Activated effector memory CD4-positive, alpha-beta T cell treated with anti-CD3 and anti-CD28 coated beads, Interleukin-2, amount 50 U/mL, for 16 hours (primary cell): ENCODE measurements around the gene CNGB1.
A peak's percentile ranks its signal among the peaks of the same experiment; 100 is the strongest.

Experiments used
- DNase-seq: peaks from one replicate; pipeline ENCODE4 v3.0.0-alpha.2; 2020

CNGB1 gene

GRCh38 chr16:57970970-57971369 is at the start of gene CNGB1:
CNGB1 (minus strand) TSS chr16:57971128; CDS start chr16:57967286, 3,842 bp downstream.
- no peak for DNase-seq

DNA sequence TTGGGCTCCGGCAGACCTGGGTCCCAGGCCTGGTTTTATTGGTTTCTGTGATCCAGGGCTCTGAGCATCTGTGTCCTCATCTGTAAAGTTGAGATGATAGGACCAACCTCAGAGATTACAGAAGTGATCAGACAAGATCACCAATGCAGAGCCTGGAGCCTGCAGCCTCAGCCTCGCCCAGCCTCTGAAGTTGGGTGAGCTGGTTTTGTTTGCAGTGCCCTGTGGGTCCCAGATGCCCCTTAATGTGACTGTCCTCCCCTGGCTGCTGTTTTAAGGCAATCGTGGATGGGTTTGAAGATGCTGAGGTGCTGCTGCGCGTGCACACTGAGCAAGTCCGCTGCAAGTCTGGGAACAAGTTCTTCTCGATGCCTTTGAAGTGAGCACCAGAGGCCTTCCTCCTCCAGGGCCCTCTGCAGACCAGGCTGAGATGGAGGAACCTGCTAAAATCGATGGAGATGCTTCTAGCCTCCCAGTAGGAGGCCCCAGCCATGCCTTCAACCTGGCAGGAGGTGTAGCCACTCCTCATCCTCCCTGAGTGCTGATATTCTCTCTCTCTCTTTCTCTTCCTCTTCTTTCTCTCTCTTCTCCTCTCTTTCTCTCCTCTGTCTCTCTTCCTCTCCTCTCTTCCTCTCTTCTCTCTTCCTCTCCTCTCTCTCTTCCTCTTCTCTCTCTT is 49.1 kb upstream of the CNGB1 start:
- DNase-seq = no peak

DNA sequence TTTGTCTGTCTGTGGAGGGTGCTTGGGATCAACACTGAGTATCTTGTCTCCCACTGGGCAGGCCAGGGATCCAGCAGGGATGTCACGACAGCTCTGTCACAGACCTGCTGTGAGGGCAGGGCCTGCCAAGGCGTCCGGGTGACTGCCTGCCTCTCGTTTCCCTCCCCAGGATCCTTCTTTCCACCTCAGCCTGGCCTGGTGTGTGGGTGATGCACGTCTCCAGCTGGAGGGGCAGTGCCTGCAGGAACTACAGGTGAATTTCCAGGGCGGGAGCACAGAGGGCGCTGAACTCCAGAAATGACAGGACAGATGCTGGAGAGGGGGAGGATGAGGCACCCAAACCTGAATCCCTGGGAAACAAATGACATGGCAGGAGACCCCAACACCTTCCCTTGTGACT is 47.9 kb upstream of the CNGB1 start:
- no peak for DNase-seq

- DNase-seq = no peak
Observed at GRCh38 chr16:58016840-58017446, 46.0 kb upstream of the CNGB1 start.

GRCh38 chr16:58013201-58013956 is 42.5 kb upstream of the CNGB1 start:
- DNase-seq = no peak

- no peak for DNase-seq
Observed at GRCh38 chr16:58012481-58012880, 41.6 kb upstream of the CNGB1 start.

DNA sequence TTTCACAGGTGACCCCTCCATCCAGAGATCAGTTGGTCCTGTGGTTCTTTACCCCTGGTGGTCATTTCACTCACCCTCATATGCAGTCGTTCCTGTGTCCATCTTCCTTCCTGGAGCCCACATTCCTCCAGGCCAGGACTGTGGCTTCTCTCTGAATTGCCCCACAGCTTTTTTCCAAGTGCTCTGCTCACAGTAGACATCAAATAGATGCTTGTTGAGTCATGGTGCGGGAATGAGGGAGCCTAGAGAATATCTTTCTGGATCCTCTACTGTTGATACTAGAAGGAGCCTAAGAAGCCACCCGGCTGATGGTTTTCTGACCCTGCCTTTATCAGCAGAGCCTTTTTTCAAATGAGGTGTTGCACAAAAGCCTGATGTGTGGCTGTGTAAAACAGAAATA is 40.7 kb upstream of the CNGB1 start:
- no peak for DNase-seq

DNA sequence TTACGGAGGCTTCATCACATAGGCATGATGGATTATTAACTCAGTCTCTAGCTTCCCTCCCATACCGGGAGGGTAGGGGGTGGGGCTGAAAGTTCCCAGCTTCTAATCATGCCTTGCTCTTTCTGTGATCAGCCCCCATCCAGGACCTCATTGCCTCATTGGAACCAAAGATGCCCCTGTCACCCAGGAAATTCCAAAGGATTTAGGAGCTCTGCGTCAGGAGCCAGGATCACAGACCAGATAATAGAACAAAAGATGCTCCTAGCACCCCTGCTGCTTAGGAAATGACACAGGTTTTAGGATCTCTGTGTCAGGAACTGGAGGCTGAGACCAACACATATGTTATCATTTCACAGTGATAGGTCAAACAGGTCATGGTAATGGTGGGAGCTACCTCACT is 40.0 kb upstream of the CNGB1 start:
- no peak for DNase-seq

DNA sequence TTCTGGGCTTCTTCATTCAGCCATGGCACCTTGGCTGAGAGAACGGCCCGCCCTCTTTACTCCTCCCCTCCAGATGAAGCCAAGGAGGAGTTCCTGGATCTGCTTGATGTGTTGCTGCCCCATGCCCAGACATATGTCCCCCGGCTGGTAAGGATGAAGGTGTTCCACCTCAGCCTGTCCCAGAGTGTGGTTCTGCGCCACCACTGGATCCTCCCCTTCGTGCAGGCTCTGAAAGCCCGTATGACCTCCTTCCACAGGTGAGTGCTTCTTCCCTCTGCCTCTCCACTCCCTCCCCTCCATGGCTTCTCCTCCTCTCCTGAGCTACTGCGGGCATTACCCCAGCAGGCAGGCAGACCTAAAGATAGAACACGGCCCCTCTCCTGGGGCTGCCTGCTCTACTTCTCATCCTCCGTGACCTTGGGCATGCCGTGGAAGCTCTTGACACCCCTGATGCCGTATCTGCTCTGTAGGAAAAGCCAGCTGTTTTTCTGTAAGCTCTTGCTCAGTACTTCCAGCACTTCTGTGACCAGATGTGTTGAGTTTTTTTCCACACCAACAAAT is 39.0 kb upstream of the CNGB1 start:
- no peak for DNase-seq

GRCh38 chr16:58004736-58005135 is 33.8 kb upstream of the CNGB1 start:
- DNase-seq = peak; percentile 44

- peak; percentile 36 for DNase-seq
Observed at GRCh38 chr16:58002936-58003335, 32.0 kb upstream of the CNGB1 start.

DNA sequence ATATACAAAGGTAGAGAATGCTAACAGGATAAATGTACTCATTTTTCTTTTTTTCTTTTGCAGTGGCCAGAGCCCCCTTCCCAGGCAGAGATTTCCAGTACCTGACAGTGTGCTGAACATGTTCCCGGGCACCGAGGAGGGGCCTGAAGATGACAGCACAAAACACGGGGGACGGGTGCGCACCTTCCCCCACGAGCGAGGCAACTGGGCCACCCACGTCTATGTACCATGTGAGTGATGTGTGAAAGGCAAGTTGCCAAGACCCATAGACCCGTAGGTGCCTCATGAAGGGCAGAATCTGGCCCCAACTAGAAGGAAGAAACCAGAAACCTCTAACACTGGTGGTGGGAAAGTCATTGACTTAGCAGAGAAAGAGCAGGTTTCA is 31.5 kb upstream of the CNGB1 start:
- peak; percentile 30 for DNase-seq

GRCh38 chr16:58001781-58002415 is 31.0 kb upstream of the CNGB1 start:
- no peak for DNase-seq

- DNase-seq = peak; percentile 95
Observed at GRCh38 chr16:58000706-58001676, 30.1 kb upstream of the CNGB1 start, which contains the start of gene USB1. USB1 (plus strand) TSS chr16:58001407; CDS start chr16:58001484, 77 bp downstream.

- no peak for DNase-seq
Observed at GRCh38 chr16:57999971-58000705, 29.2 kb upstream of the CNGB1 start, which contains the start of gene ZNF319. ZNF319 (minus strand) TSS chr16:58000672; CDS start chr16:57998265, 2,407 bp downstream.

DNA sequence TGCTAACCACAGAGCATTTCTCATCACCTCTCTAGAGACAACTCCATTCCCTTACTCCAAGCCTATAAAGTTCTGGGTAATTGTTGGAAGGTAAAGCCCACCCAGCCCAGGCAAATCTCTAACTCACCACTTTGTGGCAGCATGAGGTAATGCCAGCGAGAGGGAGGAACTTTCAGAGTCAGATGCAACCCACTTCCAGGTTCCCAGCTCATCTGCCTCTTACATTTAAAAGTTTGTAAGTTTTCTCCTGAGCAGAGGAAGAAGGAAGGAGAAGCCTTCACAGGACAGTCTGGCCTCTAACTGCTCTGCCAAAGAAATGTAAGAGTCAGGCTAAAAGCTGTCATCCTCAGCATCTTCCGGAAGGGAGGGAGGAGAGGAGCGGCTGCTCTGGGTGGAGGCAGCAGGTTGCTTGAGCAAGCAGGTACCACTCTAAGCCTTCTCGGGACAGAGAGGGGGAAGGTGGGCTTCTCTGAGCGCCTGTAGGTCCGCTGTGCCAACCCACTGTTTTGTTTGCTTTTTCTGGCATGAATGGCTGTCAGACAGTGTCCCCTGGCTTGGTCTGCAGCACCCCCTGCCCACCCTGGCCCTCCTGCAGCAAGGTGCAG is 28.5 kb upstream of the CNGB1 start:
- DNase-seq = peak; percentile 75

DNA sequence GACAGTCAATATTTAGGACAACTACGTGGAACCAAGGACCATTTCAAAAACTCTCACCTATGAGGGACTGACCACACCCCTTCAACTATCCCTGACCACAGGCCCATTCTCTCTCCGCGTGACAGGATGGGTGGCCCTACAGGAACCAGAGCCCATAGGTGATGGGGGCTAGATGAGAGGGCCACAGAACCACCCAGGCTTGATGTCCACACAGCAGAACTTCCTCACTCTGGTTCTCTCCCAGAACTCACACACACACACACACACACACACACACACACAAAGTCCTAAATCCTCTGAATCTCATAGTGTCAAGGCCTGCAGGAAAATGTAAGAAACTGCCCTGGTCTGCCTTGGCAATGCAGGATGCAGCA is 28.1 kb upstream of the CNGB1 start:
- DNase-seq = no peak

DNA sequence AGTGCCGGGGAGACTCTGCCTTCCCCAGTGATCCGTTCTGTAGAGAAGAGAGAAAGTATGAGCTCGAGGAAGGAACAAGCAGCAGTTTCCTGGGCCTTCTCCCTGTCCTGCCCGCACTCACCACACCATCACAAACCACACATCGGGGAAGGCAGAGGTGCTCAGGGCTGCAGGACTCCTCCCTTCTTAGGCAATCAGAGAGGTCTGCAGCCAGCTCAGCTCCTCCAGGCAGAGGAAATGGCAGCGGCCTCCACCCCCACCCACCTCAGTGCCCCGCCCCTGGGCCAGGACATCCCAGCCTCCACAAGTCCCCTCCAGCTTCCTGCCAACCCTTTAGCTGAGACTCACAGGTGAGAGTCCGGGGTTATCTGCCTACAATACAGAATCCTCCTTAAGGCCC is 27.6 kb upstream of the CNGB1 start:
- peak; percentile 86 for DNase-seq

DNA sequence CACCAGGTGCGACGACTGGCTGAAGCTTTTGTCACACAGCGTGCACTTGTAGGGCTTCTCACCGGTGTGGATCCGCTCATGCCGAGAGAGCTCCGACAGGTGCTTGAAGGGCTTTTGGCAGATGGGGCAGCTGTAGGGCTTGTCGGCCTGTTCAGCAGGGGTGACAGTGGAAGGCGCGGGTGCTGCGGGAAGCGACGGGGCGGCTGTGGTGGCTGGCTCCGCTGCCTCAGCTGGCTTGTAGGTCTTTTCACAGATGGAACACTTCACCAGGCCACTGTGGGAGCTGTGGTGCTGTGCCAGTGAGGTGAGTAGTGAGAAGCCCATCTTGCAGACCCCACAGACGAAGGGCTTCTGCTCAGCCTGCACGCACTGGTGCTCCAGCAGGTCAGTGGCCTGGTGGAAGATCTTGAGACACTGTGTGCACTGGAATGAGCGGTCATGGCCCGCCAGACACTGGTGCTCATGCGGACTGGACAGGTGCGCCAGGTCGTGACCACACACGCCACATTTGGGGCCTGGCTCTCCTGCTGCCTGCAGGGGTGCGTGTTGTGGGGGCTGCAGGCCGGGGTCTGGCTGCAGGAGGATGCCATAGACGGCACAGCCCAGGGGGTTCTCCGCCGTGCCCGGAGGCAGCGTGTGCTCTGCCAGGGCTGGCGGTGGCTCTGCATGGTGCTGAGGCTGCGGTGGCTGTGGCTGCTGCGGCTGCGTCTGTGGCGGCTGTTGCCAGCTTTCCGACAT is 26.8 kb upstream of the CNGB1 start:
- DNase-seq = peak; percentile 61

DNA sequence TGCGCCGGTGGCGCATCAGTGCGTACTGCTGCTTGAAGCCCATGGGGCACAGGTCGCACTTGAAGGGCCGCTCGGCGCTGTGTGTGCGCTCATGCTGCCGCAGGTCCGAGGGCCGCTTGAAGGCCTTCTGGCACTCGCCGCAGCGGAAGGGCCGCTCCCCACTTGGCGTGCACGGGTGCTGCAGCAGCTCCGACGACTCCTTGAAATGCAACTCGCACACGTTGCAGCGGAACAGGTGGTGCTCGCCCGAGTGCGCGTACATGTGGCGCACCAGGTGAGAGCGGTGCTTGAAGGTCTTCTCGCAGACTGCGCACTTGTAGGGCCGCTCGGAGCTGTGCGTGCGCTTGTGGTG is 26.2 kb upstream of the CNGB1 start:
- no peak for DNase-seq
